Measurements from ENCODE around the gene TGM2. TPM values are rescaled to one million over a fixed set of nuclear protein-coding genes. Genes with fewer than 3 reads are reported as not detected.
A peak's percentile ranks its signal among the peaks of the same experiment; 100 is the strongest.

Gene TGM2
- total and polyA plus RNA-seq, 12 donors, result 146 to 993 (median 463) TPM

DNA sequence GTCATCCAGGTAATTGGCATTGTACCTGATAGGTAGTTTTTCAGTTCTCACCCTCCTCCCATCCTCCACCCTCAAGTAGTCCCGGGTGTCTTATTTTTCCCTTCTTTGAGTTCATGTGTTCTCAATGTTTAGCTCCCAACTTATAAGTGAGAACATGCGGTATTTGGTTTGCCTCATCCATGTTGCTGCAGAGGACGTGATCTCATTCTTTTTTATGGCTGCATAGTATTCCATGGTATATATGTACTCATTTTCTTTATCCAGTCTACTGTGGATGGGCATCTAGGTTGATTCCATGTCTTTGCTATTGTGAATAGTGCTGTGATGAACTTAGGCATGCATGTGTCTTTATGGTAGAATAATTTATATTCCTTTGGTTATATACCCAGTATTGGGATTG lies 85.7 kb downstream of the TGM2 start:
- H3K27ac ChIP-seq, result no peak overlapping the region
- no peak overlapping the region for H3K4me3 ChIP-seq
- intact Hi-C loops (cut with DNase I), result no loop called here
- ATAC-seq (no peak), DNase-seq (no peak)
- H3K36me3 ChIP-seq, result peaks cover 0 to 74% (median 7%) of the 10 kb centered on the region in 9 donors
- peaks cover 0 to 4% (median 0%) of the 10 kb centered on the region in 11 donors for H3K9me3 ChIP-seq
- H3K4me1 ChIP-seq, result peaks cover 0 to 65% (median 37%) of the 10 kb centered on the region in 9 donors
- 99% methylated on average over 3 of the region's 3 CpGs for WGBS, 2 donors
- TF ChIP-seq, protein P1, sequence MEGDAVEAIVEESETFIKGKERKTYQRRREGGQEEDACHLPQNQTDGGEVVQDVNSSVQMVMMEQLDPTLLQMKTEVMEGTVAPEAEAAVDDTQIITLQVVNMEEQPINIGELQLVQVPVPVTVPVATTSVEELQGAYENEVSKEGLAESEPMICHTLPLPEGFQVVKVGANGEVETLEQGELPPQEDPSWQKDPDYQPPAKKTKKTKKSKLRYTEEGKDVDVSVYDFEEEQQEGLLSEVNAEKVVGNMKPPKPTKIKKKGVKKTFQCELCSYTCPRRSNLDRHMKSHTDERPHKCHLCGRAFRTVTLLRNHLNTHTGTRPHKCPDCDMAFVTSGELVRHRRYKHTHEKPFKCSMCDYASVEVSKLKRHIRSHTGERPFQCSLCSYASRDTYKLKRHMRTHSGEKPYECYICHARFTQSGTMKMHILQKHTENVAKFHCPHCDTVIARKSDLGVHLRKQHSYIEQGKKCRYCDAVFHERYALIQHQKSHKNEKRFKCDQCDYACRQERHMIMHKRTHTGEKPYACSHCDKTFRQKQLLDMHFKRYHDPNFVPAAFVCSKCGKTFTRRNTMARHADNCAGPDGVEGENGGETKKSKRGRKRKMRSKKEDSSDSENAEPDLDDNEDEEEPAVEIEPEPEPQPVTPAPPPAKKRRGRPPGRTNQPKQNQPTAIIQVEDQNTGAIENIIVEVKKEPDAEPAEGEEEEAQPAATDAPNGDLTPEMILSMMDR (IDR thresholded peaks at IDR 0.05), result no peak
- H3K27me3 ChIP-seq, result no peaks in the 10 kb centered on the region

DNA sequence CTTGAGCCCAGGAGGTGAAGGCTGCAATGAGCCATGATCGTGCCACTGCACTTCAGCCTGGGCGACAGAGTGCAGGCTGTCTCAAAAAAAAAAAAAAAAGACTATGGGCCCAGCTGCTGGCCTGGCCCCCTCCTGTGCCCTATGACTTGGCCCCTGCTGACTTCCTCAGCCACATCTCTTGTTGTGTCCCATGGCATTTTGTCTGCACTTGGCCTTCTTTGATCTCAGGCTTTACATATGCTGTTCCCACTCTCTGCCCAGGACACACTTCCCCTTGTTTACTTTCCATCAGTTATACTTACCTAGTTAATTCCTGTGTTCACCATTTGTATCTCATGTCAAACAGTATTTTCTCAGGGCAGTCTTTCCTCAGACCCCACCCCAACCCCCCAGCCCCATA lies 87.0 kb downstream of the TGM2 start:
- TF ChIP-seq, protein P1 (IDR thresholded peaks at IDR 0.05), result no peak
- Histone ChIP-seq H3K36me3 (peaks cover 0 to 69% (median 7%) of the 10 kb centered on the region in 9 donors), H3K4me1 (peaks cover 6 to 65% (median 37%) of the 10 kb centered on the region in 9 donors), H3K9me3 (peaks cover 0 to 4% (median 0%) of the 10 kb centered on the region in 11 donors), H3K27ac (peak overlapping the region in 5 of 10 donors; percentile 22 to 91 (median 25)), H3K27me3 (no peaks in the 10 kb centered on the region), H3K4me3 (no peak overlapping the region)
- DNase-seq, result no peak
- 90 to 94% methylated on average over 2 of the region's 2 CpGs for WGBS, 2 donors
- intact Hi-C loops (cut with DNase I), result no loop called here
- ATAC-seq, result no peak

Other genes starting within 250 kb of the TGM2 start
- 10 to 100 TPM in 8 of 10 donors, 1 to 10 TPM in 2; 9.1 to 14.8 (median 11.3) TPM for gene TTI1, start 131.8 kb downstream of the TGM2 start, total RNA-seq
- gene TTI1, start 131.8 kb downstream of the TGM2 start, polyA plus RNA-seq, result 10 to 100 TPM in 1 of 2 donors, 1 to 10 TPM in 1; 8.3 to 10.4 TPM
- gene RPRD1B, start 131.5 kb downstream of the TGM2 start, total RNA-seq, result 10 to 100 TPM; 40.6 to 78.1 (median 48.8) TPM
- gene RPRD1B, start 131.5 kb downstream of the TGM2 start, polyA plus RNA-seq, result 10 to 100 TPM; 10.4 to 14.5 TPM
- gene KIAA1755, start 95.5 kb upstream of the TGM2 start, total RNA-seq, result 1 to 10 TPM; 2.7 to 7.7 (median 5.2) TPM
- 1 to 10 TPM; 2.9 to 6.2 TPM for gene KIAA1755, start 95.5 kb upstream of the TGM2 start, polyA plus RNA-seq
- gene BPI, start 138.9 kb upstream of the TGM2 start, total RNA-seq, result 1 to 10 TPM in 1 of 10 donors, under 1 TPM in 3, not detected in 6; 0.15 to 1.6 (median 0.18) TPM
- gene BPI, start 138.9 kb upstream of the TGM2 start, polyA plus RNA-seq, result under 1 TPM in 1 of 2 donors, not detected in 1; 0.01 TPM
- 1 to 10 TPM in 1 of 10 donors, under 1 TPM in 4, not detected in 5; 0.17 to 3.5 (median 0.23) TPM for gene LBP, start 181.2 kb upstream of the TGM2 start, total RNA-seq
- gene LBP, start 181.2 kb upstream of the TGM2 start, polyA plus RNA-seq, result 1 to 10 TPM in 1 of 2 donors, under 1 TPM in 1; 0.37 to 1.3 TPM